Calu3 (cell line): Measurements from ENCODE around the gene PMPCA. TPM values are rescaled to one million over a fixed set of nuclear protein-coding genes. Genes with fewer than 3 reads are reported as not detected.

Experiments used
- BruUV-seq: library from RNA; stranded (reverse); fragments of 400-500 nt; replicated peaks from 2 replicates; lab custom pipeline; 2021; lab: Mats Ljungman, UMichigan
- CTCF ChIA-PET: fragments of 300-600 bp; sonication (Branson Sonifier 250); formaldehyde crosslinking; loops from one replicate; lab custom pipeline; 2022; ENCODE audit warnings: antibody characterized with exemption; lab: Charles Lee
- DNase-seq: peaks from one replicate; pipeline ENCODE4 v3.0.0; 2022
- H3K27ac Mint-ChIP-seq: one replicate; pipeline ENCODE4 v1.8.0; 2022; ENCODE audit warnings: mixed read lengths; ENCODE audit not compliant: unreplicated experiment
- H3K27me3 Mint-ChIP-seq: one replicate; pipeline ENCODE4 v1.8.0; 2022; ENCODE audit warnings: mixed read lengths; ENCODE audit not compliant: unreplicated experiment
- H3K36me3 Mint-ChIP-seq: one replicate; pipeline ENCODE4 v1.8.0; 2022; ENCODE audit warnings: mild to moderate bottlenecking, moderate library complexity, mixed read lengths; ENCODE audit not compliant: insufficient read depth, unreplicated experiment
- H3K4me1 Mint-ChIP-seq: one replicate; pipeline ENCODE4 v1.8.0; 2022; ENCODE audit warnings: mild to moderate bottlenecking, low read depth, mixed read lengths; ENCODE audit not compliant: unreplicated experiment
- H3K4me3 Mint-ChIP-seq: one replicate; pipeline ENCODE4 v1.8.0; 2022; ENCODE audit warnings: mild to moderate bottlenecking, low read depth, moderate library complexity, mixed read lengths; ENCODE audit not compliant: unreplicated experiment
- H3K9me3 Mint-ChIP-seq: one replicate; pipeline ENCODE4 v1.8.0; 2022; ENCODE audit warnings: low read depth, mixed read lengths; ENCODE audit not compliant: unreplicated experiment
- intact Hi-C: fragments of 100-400 bp; cut with micrococcal nuclease; formaldehyde crosslinking; loops from one replicate; pipeline ENCODE4 v1.10.0; 2022; ENCODE audit not compliant: unreplicated experiment
- total RNA-seq: library from RNA; stranded (reverse); gene quantifications from 2 replicates; pipeline ENCODE4 v1.2.3, GENCODE V29; 2022
- TF ChIP-seq, protein P1 (sequence below): fragments of 200-600 bp; IDR thresholded peaks from one replicate; pipeline ENCODE4 v1.8.0; 2022; ENCODE audit warnings: antibody characterized with exemption; ENCODE audit not compliant: unreplicated experiment

The PMPCA gene
- total RNA-seq, 1 experiment from 2014 or later, result 44.0 TPM

DNA sequence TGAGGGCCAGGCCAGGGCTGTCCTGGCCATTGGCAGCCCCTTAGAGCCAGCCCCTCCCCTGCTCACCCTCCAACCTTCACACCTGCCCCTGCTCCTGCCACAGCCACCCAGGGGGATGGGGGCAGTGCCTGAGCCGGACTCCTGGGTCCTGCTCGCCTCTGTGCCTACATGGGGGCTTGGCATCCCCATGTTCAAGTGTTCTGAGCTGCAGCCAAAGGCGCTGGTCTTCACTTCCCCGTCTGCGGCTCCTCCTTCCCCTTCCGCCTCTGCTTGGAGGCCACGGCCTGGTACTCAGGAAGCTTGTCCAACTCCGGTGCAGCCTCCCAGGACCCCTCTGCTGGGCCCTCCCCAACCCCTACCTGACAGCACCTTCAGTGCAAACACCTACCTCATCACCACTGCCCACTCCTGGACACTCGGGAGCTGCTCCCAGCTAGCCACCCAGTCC, 44.7 kb upstream of the PMPCA start:
- TF ChIP-seq, protein P1, sequence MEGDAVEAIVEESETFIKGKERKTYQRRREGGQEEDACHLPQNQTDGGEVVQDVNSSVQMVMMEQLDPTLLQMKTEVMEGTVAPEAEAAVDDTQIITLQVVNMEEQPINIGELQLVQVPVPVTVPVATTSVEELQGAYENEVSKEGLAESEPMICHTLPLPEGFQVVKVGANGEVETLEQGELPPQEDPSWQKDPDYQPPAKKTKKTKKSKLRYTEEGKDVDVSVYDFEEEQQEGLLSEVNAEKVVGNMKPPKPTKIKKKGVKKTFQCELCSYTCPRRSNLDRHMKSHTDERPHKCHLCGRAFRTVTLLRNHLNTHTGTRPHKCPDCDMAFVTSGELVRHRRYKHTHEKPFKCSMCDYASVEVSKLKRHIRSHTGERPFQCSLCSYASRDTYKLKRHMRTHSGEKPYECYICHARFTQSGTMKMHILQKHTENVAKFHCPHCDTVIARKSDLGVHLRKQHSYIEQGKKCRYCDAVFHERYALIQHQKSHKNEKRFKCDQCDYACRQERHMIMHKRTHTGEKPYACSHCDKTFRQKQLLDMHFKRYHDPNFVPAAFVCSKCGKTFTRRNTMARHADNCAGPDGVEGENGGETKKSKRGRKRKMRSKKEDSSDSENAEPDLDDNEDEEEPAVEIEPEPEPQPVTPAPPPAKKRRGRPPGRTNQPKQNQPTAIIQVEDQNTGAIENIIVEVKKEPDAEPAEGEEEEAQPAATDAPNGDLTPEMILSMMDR, result no peak
- H3K27ac Mint-ChIP-seq, result no peak overlapping the region
- no TSS peak for BruUV-seq
- CTCF ChIA-PET, result no interaction called here
- H3K27me3 Mint-ChIP-seq, result no peaks in the 10 kb centered on the region
- no peak for DNase-seq
- intact Hi-C loops, result no loop called here
- no peaks in the 10 kb centered on the region for H3K4me1 Mint-ChIP-seq
- peaks cover 32% of the 10 kb centered on the region for H3K36me3 Mint-ChIP-seq
- no peaks in the 10 kb centered on the region for H3K9me3 Mint-ChIP-seq
- no peak overlapping the region for H3K4me3 Mint-ChIP-seq

DNA sequence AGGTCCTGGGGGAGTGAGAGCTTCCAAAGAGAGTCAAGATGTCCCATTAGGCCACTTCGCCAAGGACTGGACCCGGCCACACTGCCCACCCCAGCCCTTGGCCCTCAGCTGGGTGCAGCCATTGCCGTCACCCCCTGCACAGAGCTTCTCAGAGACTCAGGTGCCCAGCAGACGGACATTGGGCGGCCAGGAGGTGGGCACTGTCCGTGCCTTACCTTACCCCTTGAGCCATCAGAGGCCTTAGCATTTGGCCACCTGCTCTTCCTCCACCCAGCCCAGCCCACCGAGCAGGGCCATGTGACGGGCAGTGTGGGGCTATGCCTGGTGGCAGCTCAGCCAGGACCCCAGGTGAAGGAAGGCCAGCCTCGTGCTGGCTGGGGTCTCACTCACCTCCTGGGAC, 43.6 kb upstream of the PMPCA start:
- Mint-ChIP-seq H3K36me3 (peaks cover 26% of the 10 kb centered on the region), H3K27ac (no peak overlapping the region), H3K27me3 (no peaks in the 10 kb centered on the region), H3K9me3 (no peaks in the 10 kb centered on the region), H3K4me1 (no peaks in the 10 kb centered on the region), H3K4me3 (no peak overlapping the region)
- BruUV-seq, result no TSS peak
- no peak for DNase-seq
- TF ChIP-seq, protein P1, result no peak
- CTCF ChIA-PET, result no interaction called here
- intact Hi-C loops, result no loop called here

DNA sequence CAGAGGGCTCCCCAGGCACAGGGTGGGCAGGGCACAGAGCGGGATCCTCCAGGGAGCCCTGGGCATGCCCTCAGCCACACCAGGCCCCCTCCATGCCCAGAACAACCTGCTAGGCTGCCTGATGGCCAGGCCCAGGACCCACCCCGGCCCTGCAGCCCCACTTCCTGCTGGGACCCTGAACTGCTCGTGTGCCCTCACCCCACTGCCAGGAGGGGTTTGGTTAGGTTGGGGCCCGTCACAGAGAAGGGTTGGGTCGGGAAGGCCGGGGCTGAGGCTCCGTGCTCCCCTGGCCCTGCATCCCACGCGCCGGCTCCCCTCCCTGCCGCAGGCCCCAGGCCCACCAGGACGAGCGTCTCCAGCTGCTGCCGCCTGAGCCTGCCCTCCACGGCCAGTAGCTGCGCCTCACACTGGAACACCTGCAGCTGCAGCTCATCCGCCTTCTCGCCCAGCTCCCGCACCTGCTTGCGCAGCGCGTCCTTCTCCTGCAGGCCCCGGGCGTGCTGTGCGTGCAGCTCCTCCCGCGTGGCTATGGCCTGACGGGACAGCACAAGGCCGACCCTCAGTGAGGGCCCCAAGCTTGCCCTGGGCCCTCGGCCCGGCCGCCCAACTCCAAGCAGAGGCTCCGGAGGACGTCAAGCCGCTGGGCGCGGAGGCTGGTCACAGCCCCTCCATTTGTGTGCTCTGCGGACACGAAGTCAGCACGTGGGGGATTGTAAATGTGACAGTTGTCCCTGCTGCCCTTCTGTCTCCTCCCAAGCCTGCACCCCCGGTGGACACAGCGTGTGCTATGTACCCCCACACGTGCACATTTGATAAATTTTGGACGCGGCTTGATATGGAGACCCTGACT, 42.9 kb upstream of the PMPCA start:
- Mint-ChIP-seq H3K27me3 (no peaks in the 10 kb centered on the region), H3K27ac (no peak overlapping the region), H3K36me3 (peaks cover 22% of the 10 kb centered on the region), H3K4me3 (no peak overlapping the region), H3K9me3 (no peaks in the 10 kb centered on the region), H3K4me1 (no peaks in the 10 kb centered on the region)
- intact Hi-C loops, result no loop called here
- TF ChIP-seq, protein P1, result no peak
- DNase-seq, result no peak
- CTCF ChIA-PET, result no interaction called here
- no TSS peak for BruUV-seq

DNA sequence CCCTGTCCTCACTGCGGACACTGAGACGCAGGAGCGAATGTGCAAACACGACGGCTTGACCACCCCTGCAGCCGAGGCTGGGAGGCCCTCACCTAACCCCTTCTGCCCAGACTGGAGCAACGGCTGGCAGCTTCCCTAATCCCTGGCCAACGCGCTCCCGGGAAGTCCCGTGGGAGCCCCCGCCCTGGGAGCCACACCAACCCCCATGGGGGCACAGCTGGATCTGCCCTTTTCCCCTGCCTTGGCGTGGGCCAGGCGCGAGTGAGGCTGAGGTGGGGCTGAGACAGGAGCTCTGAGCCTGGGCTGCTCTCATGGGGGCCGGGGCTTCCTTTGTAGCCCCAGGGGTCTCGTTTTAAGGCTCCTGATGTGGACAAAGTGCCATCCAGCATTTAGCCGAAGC, 42.3 kb upstream of the PMPCA start:
- H3K36me3 Mint-ChIP-seq, result peaks cover 18% of the 10 kb centered on the region
- BruUV-seq, result no TSS peak
- DNase-seq, result no peak
- no peak overlapping the region for H3K27ac Mint-ChIP-seq
- CTCF ChIA-PET, result no interaction called here
- intact Hi-C loops, result no loop called here
- H3K27me3 Mint-ChIP-seq, result no peaks in the 10 kb centered on the region
- H3K4me1 Mint-ChIP-seq, result no peaks in the 10 kb centered on the region
- H3K4me3 Mint-ChIP-seq, result no peak overlapping the region
- H3K9me3 Mint-ChIP-seq, result no peaks in the 10 kb centered on the region
- TF ChIP-seq, protein P1, result no peak
